AG04449 (cell line): ENCODE results near the gene KCNK2.
"Not testable (repeated sequence)": the region's sequence is repeated elsewhere in the genome, so short reads cannot be mapped to it uniquely, and the experiment has no call there.

Source experiments
- CTCF ChIA-PET: fragments of 350-600 bp; formaldehyde crosslinking; extraction: SDS; loops from one replicate; lab custom pipeline; 2021; ENCODE audit warnings: antibody characterized with exemption; lab: Yijun Ruan, JAX
- POLR2A ChIA-PET: fragments of 400-600, 350-600 bp; formaldehyde crosslinking; extraction: SDS; loops from one replicate; lab custom pipeline; 2020; ENCODE audit warnings: antibody characterized with exemption, inconsistent platforms; lab: Yijun Ruan, JAX
- DNase-seq: peaks from one replicate; pipeline ENCODE4 v3.0.0-alpha.2; 2010; ENCODE audit warnings: low read depth, low spot score
- H3K4me3 ChIP-seq: 2 replicates; pipeline ENCODE4 v1.5.1; 2011; ENCODE audit warnings: low read depth, mild to moderate bottlenecking, control low read depth, low read length
- CTCF ChIP-seq: IDR thresholded peaks from one replicate; pipeline ENCODE4 v1.5.1; 2011; ENCODE audit warnings: mild to moderate bottlenecking, moderate library complexity, low read length, control low read depth, inconsistent platforms; ENCODE audit not compliant: insufficient read depth; ENCODE audit errors: missing control alignments

The KCNK2 gene

GRCh38 chr1:215146240-215146975, 63.9 kb downstream of the KCNK2 start:
- ChIA-PET POLR2A (no interaction called here), CTCF (interaction anchor here (0.7 to 5.8 kb wide), 31 partner anchors 9 to 519 kb away, joined by 3 to 69 read pairs (median 4); no protein-coding TSS in a partner anchor)
- DNase-seq = no peak
- TF ChIP-seq CTCF = peak; percentile 44
- no peak overlapping the region for H3K4me3 ChIP-seq

- TF ChIP-seq CTCF = no peak
- DNase-seq = no peak
- CTCF ChIA-PET = interaction anchor here (0.8 to 5.8 kb wide), 22 partner anchors 10 to 520 kb away, joined by 3 to 69 read pairs (median 4); no protein-coding TSS in a partner anchor
- H3K4me3 ChIP-seq = no peak overlapping the region
- POLR2A ChIA-PET = no interaction called here
These were observed 64.5 kb downstream of the KCNK2 start for GRCh38 chr1:215147024-215147423.

GRCh38 chr1:215151841-215152549, 69.5 kb downstream of the KCNK2 start:
- DNase-seq = no peak
- CTCF ChIA-PET = interaction anchor here (0.9 kb wide), 2 partner anchors 372 to 515 kb away, joined by 3 to 4 read pairs; no protein-coding TSS in a partner anchor
- TF ChIP-seq CTCF = no peak
- POLR2A ChIA-PET = no interaction called here
- no peak overlapping the region for H3K4me3 ChIP-seq

- DNase-seq = no peak
- ChIA-PET CTCF (interaction anchor here (0.7 to 3.1 kb wide), 5 partner anchors 9 to 496 kb away, joined by 3 to 13 read pairs (median 4); no protein-coding TSS in a partner anchor), POLR2A (no interaction called here)
- no peak for TF ChIP-seq CTCF
- H3K4me3 ChIP-seq = no peak overlapping the region
These were observed 73.7 kb downstream of the KCNK2 start for GRCh38 chr1:215156232-215156631.

GRCh38 chr1:215160351-215160750, 77.8 kb downstream of the KCNK2 start:
- CTCF ChIA-PET = interaction anchor here (0.9 to 1.8 kb wide), 2 partner anchors 12 to 499 kb away, joined by 4 read pairs; no protein-coding TSS in a partner anchor
- no peak for TF ChIP-seq CTCF
- POLR2A ChIA-PET = no interaction called here
- no peak overlapping the region for H3K4me3 ChIP-seq
- no peak for DNase-seq

GRCh38 chr1:215163144-215163543, 80.6 kb downstream of the KCNK2 start:
- H3K4me3 ChIP-seq, DNase-seq, CTCF ChIA-PET, POLR2A ChIA-PET: not testable (repeated sequence)
